Natural killer cell (primary cell): Measurements from ENCODE around the gene OR2H1. TPM values are rescaled to one million over a fixed set of nuclear protein-coding genes. Genes with fewer than 3 reads are reported as not detected.

Experiments
- ATAC-seq, 3 donors: fragments of 150-1000 bp in 2 of 3; fragments of 200-7000 bp in 1 of 3; cut with Tn5 transposase; 1 replicate in 1 of 3; 2 replicates in 2 of 3; pipeline ENCODE4 v1.10.0; 2021; ENCODE audit warnings: mild to moderate bottlenecking in 2 of 3, moderate library complexity in 2 of 3
- DNase-seq, 2 donors: peaks; one replicate each; pipeline versions ENCODE4 v3.0.0 to v3.0.0-alpha.2; 2013 to 2021; ENCODE audit warnings: mixed read lengths in 1 of 2
- H3K27ac ChIP-seq: one replicate; pipeline ENCODE4 v1.5.1; 2013; ENCODE audit warnings: mild to moderate bottlenecking, low read length
- H3K27me3 ChIP-seq: one replicate; pipeline ENCODE4 v1.6.1; 2013; ENCODE audit warnings: low read length; ENCODE audit not compliant: control insufficient read depth, insufficient read depth
- H3K36me3 ChIP-seq: one replicate; pipeline ENCODE4 v1.6.1; 2013; ENCODE audit warnings: low read length; ENCODE audit not compliant: control insufficient read depth, insufficient read depth
- H3K4me1 ChIP-seq: one replicate; pipeline ENCODE4 v1.6.1; 2013; ENCODE audit warnings: low read length; ENCODE audit not compliant: control insufficient read depth, insufficient read depth
- H3K4me3 ChIP-seq: one replicate; pipeline ENCODE4 v1.5.1; 2013; ENCODE audit warnings: low read length
- H3K9me3 ChIP-seq: one replicate; pipeline ENCODE4 v1.6.1; 2013; ENCODE audit warnings: low read length; ENCODE audit not compliant: control insufficient read depth, insufficient read depth
- H3K27ac Mint-ChIP-seq, 2 donors: one replicate each; pipeline ENCODE4 v1.8.0; 2022; ENCODE audit warnings: mild to moderate bottlenecking in 2 of 2, mixed read lengths in 2 of 2, moderate library complexity in 1 of 2
- H3K27me3 Mint-ChIP-seq, 2 donors: one replicate each; pipeline ENCODE4 v1.8.0; 2022; ENCODE audit warnings: low read depth in 2 of 2, mixed read lengths in 2 of 2
- H3K36me3 Mint-ChIP-seq: one replicate; pipeline ENCODE4 v1.8.0; 2022; ENCODE audit warnings: mixed read lengths
- H3K4me1 Mint-ChIP-seq, 2 donors: one replicate each; pipeline ENCODE4 v1.8.0; 2022; ENCODE audit warnings: mixed read lengths in 2 of 2
- H3K4me3 Mint-ChIP-seq: one replicate; pipeline ENCODE4 v1.8.0; 2022; ENCODE audit warnings: mild to moderate bottlenecking, moderate library complexity, mixed read lengths
- H3K9me3 Mint-ChIP-seq, 2 donors: one replicate each; pipeline ENCODE4 v1.8.0; 2022; ENCODE audit warnings: mixed read lengths in 2 of 2
- CTCF ChIP-seq: fragments of 200-600 bp; IDR thresholded peaks from one replicate; pipeline ENCODE4 v1.8.0; 2022; ENCODE audit warnings: antibody characterized with exemption
- WGBS: methylation state at CpG from one replicate; pipeline ENCODE4 v1.1.7; 2013; ENCODE audit warnings: missing lambda C conversion rate; ENCODE audit not compliant: insufficient coverage; 5-methylcytosine and 5-hydroxymethylcytosine counted together
- intact Hi-C: fragments of 100-400 bp; cut with micrococcal nuclease; formaldehyde crosslinking; loops from one replicate; pipeline ENCODE4 v1.14.2; 2022
- total RNA-seq, 4 donors: library from RNA; stranded (reverse); fragments of 120-200 nt in 1 of 4; gene quantifications; one replicate each; pipeline versions ENCODE4 v1.2.3 to v1.2.4, GENCODE V29; 2013 to 2022

The OR2H1 gene
- total RNA-seq, 3 donors from 2014 or later (not counting 1 experiment from before 2014, with no cell fraction given): not detected

GRCh38 chr6:29510202-29510601, 53.2 kb downstream of the OR2H1 start:
- WGBS: 83% methylated on average over 2 of the region's 4 CpGs
- DNase-seq (no peak), ATAC-seq (no peak)
- H3K4me1 ChIP-seq: no peaks in the 10 kb centered on the region
- TF ChIP-seq CTCF: no peak
- H3K27me3 Mint-ChIP-seq: peaks cover 6 to 8% of the 10 kb centered on the region in 2 donors
- no peak overlapping the region for H3K27ac Mint-ChIP-seq
- H3K9me3 Mint-ChIP-seq: no peaks in the 10 kb centered on the region
- H3K27me3 ChIP-seq: no peaks in the 10 kb centered on the region
- H3K27ac ChIP-seq: no peak overlapping the region
- H3K9me3 ChIP-seq: no peaks in the 10 kb centered on the region
- H3K4me3 Mint-ChIP-seq: no peak overlapping the region
- no peaks in the 10 kb centered on the region for H3K4me1 Mint-ChIP-seq
- no peaks in the 10 kb centered on the region for H3K36me3 ChIP-seq
- no peaks in the 10 kb centered on the region for H3K36me3 Mint-ChIP-seq
- intact Hi-C loops: no loop called here
- H3K4me3 ChIP-seq: no peak overlapping the region

- ATAC-seq: no peak
- no peak for TF ChIP-seq CTCF
- Mint-ChIP-seq H3K9me3 (no peaks in the 10 kb centered on the region), H3K36me3 (no peaks in the 10 kb centered on the region), H3K27ac (no peak overlapping the region), H3K4me1 (peaks cover 2% of the 10 kb centered on the region in 2 donors), H3K4me3 (no peak overlapping the region), H3K27me3 (peaks cover 6 to 8% of the 10 kb centered on the region in 2 donors)
- no peaks in the 10 kb centered on the region for H3K4me1 ChIP-seq
- intact Hi-C loops: no loop called here
- no peak for DNase-seq
- no peaks in the 10 kb centered on the region for H3K9me3 ChIP-seq
- H3K27me3 ChIP-seq: no peaks in the 10 kb centered on the region
- no peak overlapping the region for H3K4me3 ChIP-seq
- no peak overlapping the region for H3K27ac ChIP-seq
- 86% methylated on average over 2 of the region's 2 CpGs for WGBS
- no peaks in the 10 kb centered on the region for H3K36me3 ChIP-seq
Observed at GRCh38 chr6:29510746-29511300, 53.9 kb downstream of the OR2H1 start.

Other genes with a start within 250 kb of the OR2H1 start
- not detected for gene OR14J1, start 155.5 kb upstream of the OR2H1 start, total RNA-seq
- gene OR5V1, start 88.3 kb upstream of the OR2H1 start, total RNA-seq: not detected
- gene OR12D3, start 81.9 kb upstream of the OR2H1 start, total RNA-seq: not detected
- not detected for gene OR12D2, start 61.5 kb upstream of the OR2H1 start, total RNA-seq
- gene OR12D1, start 42.2 kb upstream of the OR2H1 start, total RNA-seq: not detected
- not detected for gene OR10C1, start 17.8 kb upstream of the OR2H1 start, total RNA-seq
- gene OR11A1, start 84 bp upstream of the OR2H1 start, total RNA-seq: not detected
- gene MAS1L, start 30.8 kb downstream of the OR2H1 start, total RNA-seq: not detected
- not detected for gene UBD, start 102.6 kb downstream of the OR2H1 start, total RNA-seq
- gene OR2H2, start 128.0 kb downstream of the OR2H1 start, total RNA-seq: not detected
- 10 to 100 TPM in 2 of 3 donors, 1 to 10 TPM in 1; 7.6 to 12.8 (median 10.9) TPM for gene GABBR1, start 176.0 kb downstream of the OR2H1 start, total RNA-seq
- not detected for gene MOG, start 199.9 kb downstream of the OR2H1 start, total RNA-seq
- gene ZFP57, start 224.0 kb downstream of the OR2H1 start, total RNA-seq: 10 to 100 TPM in 1 of 3 donors, 1 to 10 TPM in 1, not detected in 1; 2.9 to 12.8 TPM